C4-2B (cell line): ENCODE data around the gene HCCS.

Experiments
- CTCF ChIP-seq: fragments of 450-650 bp; conservative IDR thresholded peaks from 2 replicates; pipeline ENCODE4 v1.5.1; 2017; ENCODE audit warnings: mild to moderate bottlenecking
- ZFX ChIP-seq: fragments of 450-650 bp; IDR thresholded peaks from 2 replicates; pipeline ENCODE4 v1.6.1; 2017

GRCh38 chrX:11100281-11101035, 10.7 kb upstream of the HCCS start:
- TF ChIP-seq CTCF (peak; percentile 70), ZFX (no peak)
